ENCODE data around the gene SEC14L3. TPM values are rescaled to one million over a fixed set of nuclear protein-coding genes. Genes with fewer than 3 reads are reported as not detected.

SEC14L3 gene
- total and polyA plus RNA-seq, 2 of the 13 experiments (the other 11 are each of a cell fraction or from before 2014, with no cell fraction given): not detected

DNA sequence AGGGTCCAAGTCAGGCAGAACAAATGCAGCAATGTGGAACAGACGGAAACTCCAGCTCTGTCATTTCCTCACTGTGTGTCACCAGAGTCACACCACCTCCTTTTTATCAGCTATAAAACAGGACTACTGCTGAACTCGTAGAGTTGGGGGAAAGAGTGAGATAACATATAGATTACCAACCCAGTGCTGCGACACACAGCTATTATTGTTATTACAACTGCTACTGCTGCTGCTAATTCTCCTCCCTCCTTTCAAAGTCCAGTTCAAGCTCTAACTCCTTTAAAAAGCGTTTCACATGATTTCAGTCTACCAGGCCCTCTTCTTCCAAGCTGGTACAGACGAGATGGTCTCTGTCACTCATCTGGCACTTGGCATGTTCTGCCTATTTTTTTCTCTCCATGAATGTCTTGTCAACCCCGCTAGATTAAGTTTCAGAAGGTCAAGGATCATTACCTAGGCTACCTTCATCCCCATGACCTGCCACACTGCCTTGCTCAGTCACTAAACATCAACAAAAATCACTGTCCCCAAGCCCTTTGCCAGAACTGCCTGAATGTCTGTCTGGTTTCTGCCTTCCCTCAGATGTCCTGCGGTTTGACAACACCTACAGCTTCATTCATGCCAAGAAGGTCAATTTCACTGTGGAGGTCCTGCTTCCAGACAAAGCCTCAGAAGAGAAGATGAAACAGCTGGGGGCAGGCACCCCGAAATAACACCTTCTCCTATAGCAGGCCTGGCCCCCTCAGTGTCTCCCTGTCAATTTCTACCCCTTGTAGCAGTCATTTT, 49.9 kb downstream of the SEC14L3 start (continued):
- TF ChIP-seq MBD4 (IDR thresholded peaks at IDR 0.05; ENCODE audit: borderline replicate concordance, low read length) (no peak), HDAC1 (CRISPR knock-in tag; IDR thresholded peaks at IDR 0.05) (no peak), RFX5 (IDR thresholded peaks at IDR 0.05; ENCODE audit: low read depth, low read length) (no peak), PAF1 (CRISPR knock-in tag; IDR thresholded peaks at IDR 0.05) (0 out of 2 replicates have a peak, but pooled peaks have one; percentile 50), SRSF9 (IDR thresholded peaks at IDR 0.05; ENCODE audit: borderline replicate concordance, insufficient read depth, low read depth, low read length, poor library complexity, severe bottlenecking) (no peak), ZNF558 (CRISPR knock-in tag; IDR thresholded peaks at IDR 0.05; ENCODE audit: borderline replicate concordance) (0 out of 2 replicates have a peak, but pooled peaks have one; percentile 8), ISX (CRISPR knock-in tag; conservative IDR thresholded peaks at IDR 0.05) (no peak), RFXAP (CRISPR knock-in tag; IDR thresholded peaks at IDR 0.05; ENCODE audit: borderline replicate concordance) (no peak), CEBPB (IDR thresholded peaks at IDR 0.05; ENCODE audit: borderline replicate concordance, low read depth, low read length) (no peak), PHF8 (CRISPR knock-in tag; IDR thresholded peaks at IDR 0.05) (no peak), GABPB1 (CRISPR knock-in tag; IDR thresholded peaks at IDR 0.05) (no peak), ZNF879 (CRISPR knock-in tag; IDR thresholded peaks at IDR 0.05) (no peak), SUZ12 (IDR thresholded peaks at IDR 0.05; ENCODE audit: low read depth, low read length) (no peak), PITX1 (CRISPR knock-in tag; IDR thresholded peaks at IDR 0.05) (no peak), MEIS1 (CRISPR knock-in tag; IDR thresholded peaks at IDR 0.05; ENCODE audit: borderline replicate concordance) (peak; percentile 34; the same call in 1 of the 2 replicates), RXRB (CRISPR knock-in tag; IDR thresholded peaks at IDR 0.05; ENCODE audit: borderline replicate concordance) (peak; percentile 45; the same call in 1 of the 2 replicates), ONECUT2 (CRISPR knock-in tag; IDR thresholded peaks at IDR 0.05) (0 out of 2 replicates have a peak, but pooled peaks have one; percentile 19), EHMT2 (IDR thresholded peaks at IDR 0.05; ENCODE audit: borderline replicate concordance, low read depth, low read length) (no peak), ZNF501 (CRISPR knock-in tag; IDR thresholded peaks at IDR 0.05) (no peak), ZNF20 (CRISPR knock-in tag; IDR thresholded peaks at IDR 0.05) (no peak), ZSCAN5A (CRISPR knock-in tag; IDR thresholded peaks at IDR 0.05; ENCODE audit: borderline replicate concordance) (no peak), ERF (CRISPR knock-in tag; IDR thresholded peaks at IDR 0.05) (0 out of 2 replicates have a peak, but pooled peaks have one; percentile 15)
- TF ChIP-seq, protein P1, sequence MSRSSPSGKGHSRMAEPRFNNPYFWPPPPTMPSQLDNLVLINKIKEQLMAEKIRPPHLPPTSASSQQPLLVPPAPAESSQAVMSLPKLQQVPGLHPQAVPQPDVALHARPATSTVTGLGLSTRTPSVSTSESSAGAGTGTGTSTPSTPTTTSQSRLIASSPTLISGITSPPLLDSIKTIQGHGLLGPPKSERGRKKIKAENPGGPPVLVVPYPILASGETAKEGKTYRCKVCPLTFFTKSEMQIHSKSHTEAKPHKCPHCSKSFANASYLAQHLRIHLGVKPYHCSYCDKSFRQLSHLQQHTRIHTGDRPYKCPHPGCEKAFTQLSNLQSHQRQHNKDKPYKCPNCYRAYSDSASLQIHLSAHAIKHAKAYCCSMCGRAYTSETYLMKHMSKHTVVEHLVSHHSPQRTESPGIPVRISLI (CRISPR knock-in tag; IDR thresholded peaks at IDR 0.05; ENCODE audit: borderline replicate concordance): no peak; the same call in 1 of the 2 replicates
- TF ChIP-seq, protein P2, sequence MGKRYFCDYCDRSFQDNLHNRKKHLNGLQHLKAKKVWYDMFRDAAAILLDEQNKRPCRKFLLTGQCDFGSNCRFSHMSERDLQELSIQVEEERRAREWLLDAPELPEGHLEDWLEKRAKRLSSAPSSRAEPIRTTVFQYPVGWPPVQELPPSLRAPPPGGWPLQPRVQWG (CRISPR knock-in tag; IDR thresholded peaks at IDR 0.05; ENCODE audit: borderline replicate concordance, low read depth): no peak

All from HepG2 (cell line).